Measurements from ENCODE around the gene SVOPL. TPM values are rescaled to one million over a fixed set of nuclear protein-coding genes. Genes with fewer than 3 reads are reported as not detected.

SVOPL gene
- total RNA-seq, 1 experiment from 2014 or later: not detected

DNA sequence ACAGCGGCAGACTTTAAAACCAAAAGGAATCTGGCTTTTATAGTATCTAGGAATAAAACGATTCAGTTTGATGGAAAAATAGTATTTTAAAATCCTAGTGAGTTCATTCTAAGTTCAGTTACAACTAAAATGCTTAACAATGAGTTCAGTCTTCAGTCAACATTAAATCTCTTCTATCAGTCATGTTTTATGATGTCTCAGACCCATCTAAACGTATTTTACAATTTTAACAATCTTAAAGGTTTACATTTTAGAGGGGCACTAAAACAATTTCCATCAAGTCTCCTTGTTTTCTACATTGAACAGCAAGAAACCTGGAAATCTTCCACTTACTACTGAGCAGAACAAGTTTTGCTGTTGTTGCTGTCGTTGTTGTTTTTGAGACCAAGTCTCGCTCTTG lies 10.0 kb downstream of the SVOPL start:
- POLR2A ChIA-PET: no interaction called here

More for the DNA sequence above, 10.0 kb downstream of the SVOPL start:
- H3K27ac ChIP-seq (ENCODE audit: low read depth, low read length): no peak overlapping the region
- no peak overlapping the region for H3K4me2 ChIP-seq (ENCODE audit: low read length)
- no peaks in the 10 kb centered on the region for H3K9me2 ChIP-seq (ENCODE audit: insufficient read depth)
- no peak overlapping the region for H3K9ac ChIP-seq (ENCODE audit: low read length)
- no peaks in the 10 kb centered on the region for H4K20me1 ChIP-seq (ENCODE audit: insufficient read depth)
- DNase-seq (ENCODE audit: low read depth, low spot score) (no peak), ATAC-seq (no peak)
- H3K36me3 ChIP-seq (ENCODE audit: control insufficient read depth in 1 of 2, insufficient read depth in 2 of 2, low read length in 2 of 2): no peaks in the 10 kb centered on the region
- 0 out of 2 replicates have a peak, but pooled peaks cover 2% of the 10 kb centered on the region for H3K27me3 ChIP-seq (ENCODE audit: insufficient read depth, low read length)
- H3K4me3 ChIP-seq (replicated peaks in 1 of 2; ENCODE audit: low read depth in 1 of 2, low read length in 2 of 2): no peak overlapping the region
- ChIA-PET CTCF (no interaction called here), RAD21 (ENCODE audit: low non-redundant PET in 1 of 2, low total read pairs in 2 of 2, uncharacterized antibody in 2 of 2, unreplicated experiment in 2 of 2) (no interaction called here)
- TF ChIP-seq RAD21 (IDR thresholded peaks at IDR 0.05; ENCODE audit: low read depth): no peak
- no peak for TF ChIP-seq SIN3A (IDR thresholded peaks at IDR 0.05; ENCODE audit: low read depth)
- TF ChIP-seq EGR1 (IDR thresholded peaks at IDR 0.05; ENCODE audit: low read depth): no peak
- TF ChIP-seq JUND (IDR thresholded peaks at IDR 0.05): no peak
- no peak for TF ChIP-seq SP1 (IDR thresholded peaks at IDR 0.05; ENCODE audit: low read depth)
- no peak for TF ChIP-seq POLR2AphosphoS5 (IDR thresholded peaks at IDR 0.05; ENCODE audit: low read depth, low read length)
- TF ChIP-seq EZH2 (IDR thresholded peaks at IDR 0.05): no peak
- TF ChIP-seq, protein P1, sequence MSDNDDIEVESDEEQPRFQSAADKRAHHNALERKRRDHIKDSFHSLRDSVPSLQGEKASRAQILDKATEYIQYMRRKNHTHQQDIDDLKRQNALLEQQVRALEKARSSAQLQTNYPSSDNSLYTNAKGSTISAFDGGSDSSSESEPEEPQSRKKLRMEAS (IDR thresholded peaks at IDR 0.05): no peak
- TF ChIP-seq, protein P2, sequence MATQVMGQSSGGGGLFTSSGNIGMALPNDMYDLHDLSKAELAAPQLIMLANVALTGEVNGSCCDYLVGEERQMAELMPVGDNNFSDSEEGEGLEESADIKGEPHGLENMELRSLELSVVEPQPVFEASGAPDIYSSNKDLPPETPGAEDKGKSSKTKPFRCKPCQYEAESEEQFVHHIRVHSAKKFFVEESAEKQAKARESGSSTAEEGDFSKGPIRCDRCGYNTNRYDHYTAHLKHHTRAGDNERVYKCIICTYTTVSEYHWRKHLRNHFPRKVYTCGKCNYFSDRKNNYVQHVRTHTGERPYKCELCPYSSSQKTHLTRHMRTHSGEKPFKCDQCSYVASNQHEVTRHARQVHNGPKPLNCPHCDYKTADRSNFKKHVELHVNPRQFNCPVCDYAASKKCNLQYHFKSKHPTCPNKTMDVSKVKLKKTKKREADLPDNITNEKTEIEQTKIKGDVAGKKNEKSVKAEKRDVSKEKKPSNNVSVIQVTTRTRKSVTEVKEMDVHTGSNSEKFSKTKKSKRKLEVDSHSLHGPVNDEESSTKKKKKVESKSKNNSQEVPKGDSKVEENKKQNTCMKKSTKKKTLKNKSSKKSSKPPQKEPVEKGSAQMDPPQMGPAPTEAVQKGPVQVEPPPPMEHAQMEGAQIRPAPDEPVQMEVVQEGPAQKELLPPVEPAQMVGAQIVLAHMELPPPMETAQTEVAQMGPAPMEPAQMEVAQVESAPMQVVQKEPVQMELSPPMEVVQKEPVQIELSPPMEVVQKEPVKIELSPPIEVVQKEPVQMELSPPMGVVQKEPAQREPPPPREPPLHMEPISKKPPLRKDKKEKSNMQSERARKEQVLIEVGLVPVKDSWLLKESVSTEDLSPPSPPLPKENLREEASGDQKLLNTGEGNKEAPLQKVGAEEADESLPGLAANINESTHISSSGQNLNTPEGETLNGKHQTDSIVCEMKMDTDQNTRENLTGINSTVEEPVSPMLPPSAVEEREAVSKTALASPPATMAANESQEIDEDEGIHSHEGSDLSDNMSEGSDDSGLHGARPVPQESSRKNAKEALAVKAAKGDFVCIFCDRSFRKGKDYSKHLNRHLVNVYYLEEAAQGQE (IDR thresholded peaks at IDR 0.05; ENCODE audit: low read depth): no peak
- TF ChIP-seq, protein P3, sequence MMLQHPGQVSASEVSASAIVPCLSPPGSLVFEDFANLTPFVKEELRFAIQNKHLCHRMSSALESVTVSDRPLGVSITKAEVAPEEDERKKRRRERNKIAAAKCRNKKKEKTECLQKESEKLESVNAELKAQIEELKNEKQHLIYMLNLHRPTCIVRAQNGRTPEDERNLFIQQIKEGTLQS (IDR thresholded peaks at IDR 0.05): no peak
- no peak for TF ChIP-seq YY1 (IDR thresholded peaks at IDR 0.05; ENCODE audit: extremely low read depth, insufficient replicate concordance, low read depth, low read length)
- TF ChIP-seq CEBPB (IDR thresholded peaks at IDR 0.05; ENCODE audit: low read depth): no peak
- TF ChIP-seq SRF (IDR thresholded peaks at IDR 0.05; ENCODE audit: low read depth): no peak
- no peak for TF ChIP-seq FOSL1 (IDR thresholded peaks at IDR 0.05; ENCODE audit: low read depth)
- TF ChIP-seq, protein P4, sequence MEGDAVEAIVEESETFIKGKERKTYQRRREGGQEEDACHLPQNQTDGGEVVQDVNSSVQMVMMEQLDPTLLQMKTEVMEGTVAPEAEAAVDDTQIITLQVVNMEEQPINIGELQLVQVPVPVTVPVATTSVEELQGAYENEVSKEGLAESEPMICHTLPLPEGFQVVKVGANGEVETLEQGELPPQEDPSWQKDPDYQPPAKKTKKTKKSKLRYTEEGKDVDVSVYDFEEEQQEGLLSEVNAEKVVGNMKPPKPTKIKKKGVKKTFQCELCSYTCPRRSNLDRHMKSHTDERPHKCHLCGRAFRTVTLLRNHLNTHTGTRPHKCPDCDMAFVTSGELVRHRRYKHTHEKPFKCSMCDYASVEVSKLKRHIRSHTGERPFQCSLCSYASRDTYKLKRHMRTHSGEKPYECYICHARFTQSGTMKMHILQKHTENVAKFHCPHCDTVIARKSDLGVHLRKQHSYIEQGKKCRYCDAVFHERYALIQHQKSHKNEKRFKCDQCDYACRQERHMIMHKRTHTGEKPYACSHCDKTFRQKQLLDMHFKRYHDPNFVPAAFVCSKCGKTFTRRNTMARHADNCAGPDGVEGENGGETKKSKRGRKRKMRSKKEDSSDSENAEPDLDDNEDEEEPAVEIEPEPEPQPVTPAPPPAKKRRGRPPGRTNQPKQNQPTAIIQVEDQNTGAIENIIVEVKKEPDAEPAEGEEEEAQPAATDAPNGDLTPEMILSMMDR (IDR thresholded peaks at IDR 0.05 in 2 of 3, conservative IDR thresholded peaks at IDR 0.05 in 1 of 3; ENCODE audit: borderline replicate concordance in 1 of 3, insufficient read depth in 1 of 3, low read depth in 2 of 3, low read length in 2 of 3): no peak
- BruUV-seq (replicated peaks): no TSS peak
- no peaks in the 10 kb centered on the region for H3K9me3 ChIP-seq (ENCODE audit: control insufficient read depth in 1 of 2, insufficient read depth in 1 of 2, low read depth in 1 of 2, low read length in 2 of 2)
- H3K79me2 ChIP-seq (ENCODE audit: insufficient read depth, low read length): no peaks in the 10 kb centered on the region
- H2AFZ ChIP-seq (ENCODE audit: low read depth, low read length, poor library complexity, severe bottlenecking): no peak overlapping the region
- intact Hi-C loops (cut with micrococcal nuclease): no loop called here
- no peaks in the 10 kb centered on the region for H3K4me1 ChIP-seq (ENCODE audit: control insufficient read depth in 1 of 2, insufficient read depth in 2 of 2, low read length in 2 of 2)

Data from HCT116 (cell line).